ENCODE results near the gene UBE2QL1.

UBE2QL1 gene

DNA sequence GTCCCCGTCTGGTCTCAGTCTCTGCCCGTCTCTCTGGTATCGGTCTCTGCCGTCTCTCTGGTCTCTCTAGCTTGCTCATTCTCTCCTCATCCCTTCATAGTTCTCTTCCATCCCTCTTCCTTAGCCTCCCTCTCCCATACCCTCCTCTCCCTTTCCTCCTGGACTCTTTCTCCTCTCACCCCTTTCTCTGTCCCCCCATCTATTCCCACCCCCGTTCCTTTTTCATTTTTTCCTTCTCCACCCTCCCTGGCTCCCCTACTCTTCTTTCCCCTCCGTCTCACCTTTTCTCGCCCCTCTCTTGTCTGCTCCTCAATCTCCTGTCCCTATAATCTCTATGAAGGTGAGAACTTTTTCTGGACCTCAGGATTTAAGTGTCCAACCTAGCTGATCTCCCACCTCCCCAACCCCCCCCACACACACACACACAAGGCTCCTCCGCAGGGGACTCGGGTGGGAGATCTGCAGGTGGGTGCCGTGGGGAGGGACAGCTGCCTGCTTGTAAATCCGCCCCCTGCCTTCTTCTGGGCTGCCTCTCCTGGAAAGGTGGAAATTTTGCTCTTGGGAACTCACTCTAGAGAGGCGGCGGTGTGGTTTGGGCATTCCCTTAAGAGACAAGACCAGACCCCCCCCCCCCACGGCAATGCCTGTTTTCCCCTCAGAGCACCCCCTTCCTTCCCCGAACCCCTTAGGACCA is 953 bp downstream of the UBE2QL1 start:
- H3K27me3 ChIP-seq (ENCODE audit: control insufficient read depth, insufficient read depth, low read length) = peaks cover 38% of the 10 kb centered on the region
- H3K9ac ChIP-seq (ENCODE audit: low read length) = no peak overlapping the region
- H3K4me3 ChIP-seq (ENCODE audit: low read length) = no peak overlapping the region

DNA sequence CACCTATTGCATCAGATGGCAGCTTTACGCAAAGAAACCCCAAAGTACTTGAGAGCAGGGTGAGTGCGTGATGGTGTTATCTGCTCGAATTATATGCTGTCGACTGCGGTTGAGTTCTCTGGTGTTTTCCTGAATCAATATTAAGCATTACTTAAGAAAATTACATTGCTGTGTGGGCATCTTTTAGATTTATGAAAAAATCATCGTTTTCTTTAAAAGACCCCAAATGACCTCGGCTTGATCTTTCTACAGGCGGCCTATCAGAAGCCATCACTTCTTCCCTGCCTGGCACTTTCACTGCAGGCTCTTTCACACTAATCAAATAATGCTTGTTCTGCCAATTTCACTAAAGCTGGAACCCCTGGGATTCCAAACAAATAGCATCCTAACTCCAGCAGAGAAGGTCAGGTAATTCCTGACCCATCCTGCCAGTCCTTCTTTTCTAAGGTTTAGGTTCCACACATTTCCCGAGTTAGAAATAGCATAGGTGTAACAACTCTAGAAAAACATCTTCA is 1.7 kb downstream of the UBE2QL1 start:
- Histone ChIP-seq H3K27me3 (ENCODE audit: control insufficient read depth, insufficient read depth, low read length) (peaks cover 38% of the 10 kb centered on the region), H3K36me3 (ENCODE audit: control insufficient read depth, insufficient read depth, low read length) (no peaks in the 10 kb centered on the region), H3K9ac (ENCODE audit: low read length) (no peak overlapping the region), H3K4me3 (ENCODE audit: low read length) (no peak overlapping the region), H3K9me3 (ENCODE audit: control insufficient read depth, low read length) (no peaks in the 10 kb centered on the region), H3K4me1 (ENCODE audit: control insufficient read depth, insufficient read depth, low read length) (no peaks in the 10 kb centered on the region)

More for the DNA sequence above, 953 bp downstream of the UBE2QL1 start:
- no peaks in the 10 kb centered on the region for H3K36me3 ChIP-seq (ENCODE audit: control insufficient read depth, insufficient read depth, low read length)
- no peaks in the 10 kb centered on the region for H3K4me1 ChIP-seq (ENCODE audit: control insufficient read depth, insufficient read depth, low read length)
- no peaks in the 10 kb centered on the region for H3K9me3 ChIP-seq (ENCODE audit: control insufficient read depth, low read length)

DNA sequence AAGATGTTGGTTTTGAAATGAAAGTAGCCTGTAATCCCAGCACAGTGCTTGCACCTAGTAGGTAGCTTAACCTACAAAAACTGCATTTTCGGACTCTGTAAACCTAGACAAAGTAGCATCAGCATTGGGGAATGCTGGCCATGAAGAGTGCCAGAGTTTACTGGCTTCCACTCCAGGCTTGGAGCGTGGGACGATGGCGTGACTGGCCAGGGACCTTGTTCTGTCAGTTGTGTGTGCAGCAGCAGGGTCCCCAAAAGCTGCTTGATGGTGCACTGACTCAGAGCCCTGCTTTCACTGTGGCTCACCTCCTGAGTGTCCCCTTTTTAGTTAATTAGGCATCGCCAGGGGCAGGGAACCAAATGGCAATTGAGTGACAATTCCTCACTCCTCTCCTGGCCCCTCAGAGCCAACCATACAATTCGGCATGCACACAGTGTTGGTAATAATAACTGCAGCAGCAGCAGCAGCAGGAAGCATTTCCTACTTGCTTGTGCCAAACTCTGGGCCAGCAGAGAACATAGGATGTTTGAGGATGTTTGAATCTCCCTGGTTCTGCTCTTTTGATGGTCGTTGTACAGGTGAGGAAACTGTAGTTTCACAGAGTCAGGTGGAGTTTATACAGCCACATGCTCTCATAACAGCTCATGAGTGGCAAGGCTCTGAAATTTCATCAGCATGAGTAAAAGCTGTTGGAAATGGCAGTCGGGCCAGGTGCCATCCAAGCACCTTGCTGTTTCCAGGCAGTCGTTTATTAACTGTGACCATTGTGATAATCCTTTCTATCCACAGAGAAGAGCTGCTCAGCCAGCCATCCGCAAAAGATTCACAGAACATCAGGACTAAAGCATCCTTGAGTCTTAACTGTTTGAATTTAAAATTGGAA is 4.2 kb downstream of the UBE2QL1 start:
- H3K9me3 ChIP-seq (ENCODE audit: control insufficient read depth, low read length) = no peaks in the 10 kb centered on the region
- H3K4me3 ChIP-seq (ENCODE audit: low read length) = no peak overlapping the region
- no peaks in the 10 kb centered on the region for H3K4me1 ChIP-seq (ENCODE audit: control insufficient read depth, insufficient read depth, low read length)
- no peaks in the 10 kb centered on the region for H3K36me3 ChIP-seq (ENCODE audit: control insufficient read depth, insufficient read depth, low read length)
- H3K27me3 ChIP-seq (ENCODE audit: control insufficient read depth, insufficient read depth, low read length) = peaks cover 40% of the 10 kb centered on the region
- H3K9ac ChIP-seq (ENCODE audit: low read length) = no peak overlapping the region

- Histone ChIP-seq H3K27me3 (ENCODE audit: control insufficient read depth, insufficient read depth, low read length) (peaks cover 31% of the 10 kb centered on the region), H3K36me3 (ENCODE audit: control insufficient read depth, insufficient read depth, low read length) (no peaks in the 10 kb centered on the region), H3K4me3 (ENCODE audit: low read length) (no peak overlapping the region), H3K9ac (ENCODE audit: low read length) (no peak overlapping the region), H3K9me3 (ENCODE audit: control insufficient read depth, low read length) (no peaks in the 10 kb centered on the region), H3K4me1 (ENCODE audit: control insufficient read depth, insufficient read depth, low read length) (no peaks in the 10 kb centered on the region)
Observed at GRCh38 chr5:6453937-6454560, 5.4 kb downstream of the UBE2QL1 start.

GRCh38 chr5:6454628-6455053 is 6.0 kb downstream of the UBE2QL1 start:
- H3K9ac ChIP-seq (ENCODE audit: low read length) = no peak overlapping the region
- H3K4me3 ChIP-seq (ENCODE audit: low read length) = no peak overlapping the region
- H3K4me1 ChIP-seq (ENCODE audit: control insufficient read depth, insufficient read depth, low read length) = no peaks in the 10 kb centered on the region
- H3K9me3 ChIP-seq (ENCODE audit: control insufficient read depth, low read length) = no peaks in the 10 kb centered on the region
- peaks cover 25% of the 10 kb centered on the region for H3K27me3 ChIP-seq (ENCODE audit: control insufficient read depth, insufficient read depth, low read length)
- no peaks in the 10 kb centered on the region for H3K36me3 ChIP-seq (ENCODE audit: control insufficient read depth, insufficient read depth, low read length)

- H3K9me3 ChIP-seq (ENCODE audit: control insufficient read depth, low read length) = no peaks in the 10 kb centered on the region
- H3K4me3 ChIP-seq (ENCODE audit: low read length) = no peak overlapping the region
- H3K9ac ChIP-seq (ENCODE audit: low read length) = no peak overlapping the region
- no peaks in the 10 kb centered on the region for H3K4me1 ChIP-seq (ENCODE audit: control insufficient read depth, insufficient read depth, low read length)
- peaks cover 15% of the 10 kb centered on the region for H3K27me3 ChIP-seq (ENCODE audit: control insufficient read depth, insufficient read depth, low read length)
- H3K36me3 ChIP-seq (ENCODE audit: control insufficient read depth, insufficient read depth, low read length) = no peaks in the 10 kb centered on the region
Observed at GRCh38 chr5:6455571-6456200, 7.0 kb downstream of the UBE2QL1 start.

GRCh38 chr5:6456766-6457370 is 8.2 kb downstream of the UBE2QL1 start:
- H3K4me3 ChIP-seq (ENCODE audit: low read length) = no peak overlapping the region
- peaks cover 4% of the 10 kb centered on the region for H3K27me3 ChIP-seq (ENCODE audit: control insufficient read depth, insufficient read depth, low read length)
- H3K36me3 ChIP-seq (ENCODE audit: control insufficient read depth, insufficient read depth, low read length) = no peaks in the 10 kb centered on the region
- H3K9me3 ChIP-seq (ENCODE audit: control insufficient read depth, low read length) = no peaks in the 10 kb centered on the region
- no peaks in the 10 kb centered on the region for H3K4me1 ChIP-seq (ENCODE audit: control insufficient read depth, insufficient read depth, low read length)
- no peak overlapping the region for H3K9ac ChIP-seq (ENCODE audit: low read length)

- no peaks in the 10 kb centered on the region for H3K36me3 ChIP-seq (ENCODE audit: control insufficient read depth, insufficient read depth, low read length)
- no peaks in the 10 kb centered on the region for H3K4me1 ChIP-seq (ENCODE audit: control insufficient read depth, insufficient read depth, low read length)
- H3K4me3 ChIP-seq (ENCODE audit: low read length) = no peak overlapping the region
- no peaks in the 10 kb centered on the region for H3K9me3 ChIP-seq (ENCODE audit: control insufficient read depth, low read length)
- no peak overlapping the region for H3K9ac ChIP-seq (ENCODE audit: low read length)
- peaks cover 4% of the 10 kb centered on the region for H3K27me3 ChIP-seq (ENCODE audit: control insufficient read depth, insufficient read depth, low read length)
Observed at GRCh38 chr5:6457592-6457991, 8.9 kb downstream of the UBE2QL1 start.

GRCh38 chr5:6458833-6459232 is 10.2 kb downstream of the UBE2QL1 start:
- no peak overlapping the region for H3K4me3 ChIP-seq (ENCODE audit: low read length)

DNA sequence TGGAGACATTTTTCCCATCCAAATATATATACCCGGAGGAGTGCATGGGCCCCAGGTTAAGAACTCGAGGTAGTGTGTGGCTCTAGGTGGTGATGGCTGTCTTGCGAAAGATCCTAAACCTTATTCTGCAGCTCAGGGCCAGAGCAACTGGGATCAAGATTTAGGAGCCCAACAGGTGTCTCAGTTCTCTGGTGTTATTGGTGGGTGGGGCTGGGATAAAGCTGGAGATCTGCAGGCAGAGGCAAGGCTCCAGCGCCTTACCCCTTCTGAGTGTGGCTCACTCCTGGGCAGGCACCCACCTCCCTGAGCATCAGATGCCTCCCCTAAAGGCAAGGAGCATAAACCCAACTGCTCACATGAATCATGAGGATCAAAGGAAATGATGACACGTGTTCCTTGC is 11.2 kb downstream of the UBE2QL1 start:
- no peak overlapping the region for H3K4me3 ChIP-seq (ENCODE audit: low read length)
- H3K9me3 ChIP-seq (ENCODE audit: control insufficient read depth, low read length) = no peaks in the 10 kb centered on the region
- no peaks in the 10 kb centered on the region for H3K4me1 ChIP-seq (ENCODE audit: control insufficient read depth, insufficient read depth, low read length)
- H3K27me3 ChIP-seq (ENCODE audit: control insufficient read depth, insufficient read depth, low read length) = peaks cover 4% of the 10 kb centered on the region
- no peaks in the 10 kb centered on the region for H3K36me3 ChIP-seq (ENCODE audit: control insufficient read depth, insufficient read depth, low read length)
- no peak overlapping the region for H3K9ac ChIP-seq (ENCODE audit: low read length)

More at GRCh38 chr5:6458833-6459232, 10.2 kb downstream of the UBE2QL1 start:
- Histone ChIP-seq H3K9me3 (ENCODE audit: control insufficient read depth, low read length) (no peaks in the 10 kb centered on the region), H3K4me1 (ENCODE audit: control insufficient read depth, insufficient read depth, low read length) (no peaks in the 10 kb centered on the region), H3K9ac (ENCODE audit: low read length) (no peak overlapping the region), H3K36me3 (ENCODE audit: control insufficient read depth, insufficient read depth, low read length) (no peaks in the 10 kb centered on the region), H3K27me3 (ENCODE audit: control insufficient read depth, insufficient read depth, low read length) (peaks cover 4% of the 10 kb centered on the region)

- no peaks in the 10 kb centered on the region for H3K4me1 ChIP-seq (ENCODE audit: control insufficient read depth, insufficient read depth, low read length)
- peaks cover 4% of the 10 kb centered on the region for H3K27me3 ChIP-seq (ENCODE audit: control insufficient read depth, insufficient read depth, low read length)
- no peak overlapping the region for H3K9ac ChIP-seq (ENCODE audit: low read length)
- no peaks in the 10 kb centered on the region for H3K9me3 ChIP-seq (ENCODE audit: control insufficient read depth, low read length)
- H3K4me3 ChIP-seq (ENCODE audit: low read length) = no peak overlapping the region
- no peaks in the 10 kb centered on the region for H3K36me3 ChIP-seq (ENCODE audit: control insufficient read depth, insufficient read depth, low read length)
Observed at GRCh38 chr5:6461006-6461405, 12.3 kb downstream of the UBE2QL1 start.
